Hematopoietic multipotent progenitor cell treated with erythropoietin and hydrocortisone succinate and interleukin-3 and kit ligand, for 17 days (in vitro differentiated cells): ENCODE data around the gene GTPBP2.
A peak's percentile ranks its signal among the peaks of the same experiment; 100 is the strongest.

Experiments used
- DNase-seq: peaks from one replicate; pipeline ENCODE4 v3.0.0-alpha.2; 2015; ENCODE audit warnings: low spot score

The GTPBP2 gene

DNA sequence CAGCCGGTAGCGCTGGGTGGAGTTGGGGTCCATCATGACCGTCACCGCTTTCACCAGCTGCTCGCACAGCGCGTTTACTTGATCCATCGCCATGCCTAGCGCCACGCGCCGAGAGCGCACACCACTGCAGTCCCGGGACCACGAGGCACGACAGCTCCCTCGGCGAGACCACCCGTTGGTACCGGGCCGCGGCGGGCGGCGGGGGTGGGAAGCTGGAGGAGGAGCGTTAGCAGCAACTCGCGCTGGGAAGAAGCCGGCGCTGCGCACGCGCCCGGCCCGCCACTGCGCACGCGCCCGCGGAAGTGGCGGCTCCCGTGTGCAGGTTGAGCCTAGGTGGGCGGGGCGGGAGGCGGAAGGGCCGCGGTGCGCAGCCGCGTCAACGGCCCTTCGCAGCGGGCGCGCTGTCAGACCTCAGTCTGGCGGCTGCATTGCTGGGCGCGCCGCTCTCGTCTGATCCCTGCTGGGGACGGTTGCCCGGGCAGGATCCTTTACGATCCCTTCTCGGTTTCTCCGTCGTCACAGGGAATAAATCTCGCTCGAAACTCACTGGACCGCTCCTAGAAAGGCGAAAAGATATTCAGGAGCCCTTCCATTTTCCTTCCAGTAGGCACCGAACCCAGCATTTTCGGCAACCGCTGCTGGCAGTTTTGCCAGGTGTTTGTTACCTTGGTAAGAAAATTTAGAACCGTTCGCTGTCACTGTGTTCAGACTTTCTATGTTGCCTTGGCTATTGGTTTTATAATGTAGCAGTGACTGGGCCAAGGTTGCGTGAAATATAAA lies 53.1 kb downstream of the GTPBP2 start, which contains the start of the genes POLH and XPO5:
POLH (plus strand) TSS at position 414 of the 780 bp plus-strand sequence. CDS start 6,135 bp downstream, outside the sequence.
XPO5 (minus strand) TSS at position 267 of the 780 bp plus-strand sequence; CDS start at position 93, 174 bp downstream.
- peak; percentile 92 for DNase-seq

- DNase-seq: no peak
These were observed 53.8 kb downstream of the GTPBP2 start for GRCh38 chr6:43575105-43575771.

GRCh38 chr6:43572015-43572414 lies 57.0 kb downstream of the GTPBP2 start:
- DNase-seq: no peak

- DNase-seq: no peak
These were observed 58.1 kb downstream of the GTPBP2 start for GRCh38 chr6:43570876-43571441.
